Spleen (tissue), 7 donors: ENCODE measurements around the gene CMTM6.
A peak's percentile ranks its signal among the peaks of the same experiment; 100 is the strongest.

Source experiments
- CTCF ChIP-seq, 11 experiments: fragments of 200-600 bp in 7 of 11; fragments of 450-650 bp in 4 of 11; sonication (generic) in 4 of 11; IDR thresholded peaks in 8 of 11; conservative IDR thresholded peaks in 3 of 11; 1 replicate in 7 of 11; 2 replicates in 4 of 11; pipeline versions ENCODE4 v1.4.0 to v1.8.0; 2016 to 2021; ENCODE audit warnings: antibody characterized with exemption in 11 of 11, inconsistent platforms in 4 of 11, mild to moderate bottlenecking in 1 of 11
- POLR2A ChIP-seq, 3 donors: fragments of 450-650 bp; IDR thresholded peaks; one replicate each; pipeline ENCODE4 v1.5.1; 2017; ENCODE audit warnings: antibody characterized with exemption in 3 of 3, mild to moderate bottlenecking in 1 of 3
- donor health status: DM: no; HTN: no; CAD: no; lungs with moderate emphysema.
- donor health status: DM: no; HTN: no; CAD: no.
- donor health status: DM: no; HTN: no; CAD: no.

- TF ChIP-seq CTCF (IDR thresholded peaks at IDR 0.05 in 8 of 11, conservative IDR thresholded peaks at IDR 0.05 in 3 of 11) (peak in 2 of 11 experiments; percentile 12 to 13), POLR2A (IDR thresholded peaks at IDR 0.05) (no peak)
Observed at GRCh38 chr3:32460031-32460749, 42.5 kb downstream of the CMTM6 start.
